GM08714 (cell line): Measurements from ENCODE around the gene CD151.

Experiments used
- H3K4me3 ChIP-seq: fragments of 200-500 bp; sonication (Bioruptor generic); 2 replicates; pipeline ENCODE4 v1.5.1; 2014; ENCODE audit warnings: mild to moderate bottlenecking, low read length, inconsistent platforms
- ZNF274 ChIP-seq: IDR thresholded peaks from 2 replicates; pipeline ENCODE4 v1.6.1; 2012; ENCODE audit warnings: mild to moderate bottlenecking, low read depth, low read length

Gene CD151

GRCh38 chr11:802693-803466 lies 29.9 kb upstream of the CD151 start:
- no peak for TF ChIP-seq ZNF274
- no peak overlapping the region; the same call in 1 of the 2 replicates for H3K4me3 ChIP-seq

GRCh38 chr11:803467-803742 lies 29.3 kb upstream of the CD151 start:
- H3K4me3 ChIP-seq: peak overlapping the region; percentile 88; the same call in 1 of the 2 replicates
- no peak for TF ChIP-seq ZNF274

GRCh38 chr11:803770-804598 lies 28.8 kb upstream of the CD151 start:
- H3K4me3 ChIP-seq: peak overlapping the region; percentile 88
- no peak for TF ChIP-seq ZNF274

- no peak for TF ChIP-seq ZNF274
- peak overlapping the region; percentile 88 for H3K4me3 ChIP-seq
Observed at GRCh38 chr11:804599-804964, 28.2 kb upstream of the CD151 start.

GRCh38 chr11:808427-809286 lies 24.1 kb upstream of the CD151 start:
- H3K4me3 ChIP-seq: peak overlapping the region; percentile 76
- TF ChIP-seq ZNF274: no peak

- peak within 1 kb of the TSS; percentile 76 for H3K4me3 ChIP-seq
- TF ChIP-seq ZNF274: no peak
Observed at GRCh38 chr11:809287-810039, 23.3 kb upstream of the CD151 start, which contains the start of gene RPLP2. TSS of gene RPLP2 (plus strand) at chr11:809967. CDS start at chr11:810235, 268 bp downstream.

- TF ChIP-seq ZNF274: no peak
- peak overlapping the region; percentile 76 for H3K4me3 ChIP-seq
Observed at GRCh38 chr11:810040-810567, 22.6 kb upstream of the CD151 start.

- TF ChIP-seq ZNF274: no peak
Observed at GRCh38 chr11:811446-812245, 21.1 kb upstream of the CD151 start.

GRCh38 chr11:812390-812789 lies 20.4 kb upstream of the CD151 start:
- TF ChIP-seq ZNF274: no peak
- H3K4me3 ChIP-seq: no peak overlapping the region

More at GRCh38 chr11:811446-812245, 21.1 kb upstream of the CD151 start:
- peak overlapping the region; percentile 76; the same call in 1 of the 2 replicates for H3K4me3 ChIP-seq

GRCh38 chr11:813072-813455 lies 19.7 kb upstream of the CD151 start:
- TF ChIP-seq ZNF274: no peak
- H3K4me3 ChIP-seq: no peak overlapping the region

GRCh38 chr11:813456-814096 lies 19.2 kb upstream of the CD151 start:
- TF ChIP-seq ZNF274: no peak
- H3K4me3 ChIP-seq: no peak overlapping the region
